Mucosa of rectum (tissue), 2 donors: ENCODE data around the gene USP3.
"Not testable (repeated sequence)": the region's sequence is repeated elsewhere in the genome, so short reads cannot be mapped to it uniquely, and the experiment has no call there.

Source experiments
- H3K27ac ChIP-seq, 2 donors: one replicate each; pipeline ENCODE4 v1.7.0; 2013; ENCODE audit warnings: inconsistent platforms in 2 of 2, low read depth in 2 of 2, low read length in 2 of 2
- H3K27me3 ChIP-seq, 2 donors: one replicate each; pipeline ENCODE4 v1.7.0; 2013; ENCODE audit warnings: low read length in 2 of 2; ENCODE audit not compliant: control insufficient read depth in 2 of 2, insufficient read depth in 2 of 2
- H3K36me3 ChIP-seq, 2 donors: one replicate each; pipeline ENCODE4 v1.7.0; 2013; ENCODE audit warnings: low read length in 2 of 2; ENCODE audit not compliant: control insufficient read depth in 2 of 2, insufficient read depth in 2 of 2
- H3K4me1 ChIP-seq, 2 donors: one replicate each; pipeline ENCODE4 v1.7.0; 2013; ENCODE audit warnings: low read length in 2 of 2, mild to moderate bottlenecking in 1 of 2; ENCODE audit not compliant: control insufficient read depth in 2 of 2, insufficient read depth in 2 of 2
- H3K4me3 ChIP-seq, 2 donors: one replicate each; pipeline ENCODE4 v1.7.0; 2013; ENCODE audit warnings: low read length in 2 of 2
- H3K9ac ChIP-seq, 2 donors: one replicate each; pipeline ENCODE4 v1.7.0; 2013; ENCODE audit warnings: low read length in 2 of 2, low read depth in 1 of 2, mild to moderate bottlenecking in 1 of 2
- H3K9me3 ChIP-seq, 2 donors: one replicate each; pipeline ENCODE4 v1.7.0; 2013; ENCODE audit warnings: low read length in 2 of 2; ENCODE audit not compliant: control insufficient read depth in 2 of 2
- donor health status: healthy.
- donor health status: Normal muscosa, but diverticular disease.

USP3 gene

GRCh38 chr15:63617147-63617546 lies 112.8 kb downstream of the USP3 start:
- H3K36me3 ChIP-seq, result peaks cover 14 to 21% of the 10 kb centered on the region in 2 donors
- H3K4me1 ChIP-seq, H3K9ac ChIP-seq, H3K9me3 ChIP-seq, H3K4me3 ChIP-seq, H3K27me3 ChIP-seq, H3K27ac ChIP-seq: not testable (repeated sequence)

GRCh38 chr15:63617627-63618026 lies 113.2 kb downstream of the USP3 start:
- not testable (repeated sequence) for H3K4me3 ChIP-seq, H3K4me1 ChIP-seq, H3K27me3 ChIP-seq, H3K9me3 ChIP-seq, H3K9ac ChIP-seq, H3K27ac ChIP-seq
- peaks cover 17 to 23% of the 10 kb centered on the region in 2 donors for H3K36me3 ChIP-seq

GRCh38 chr15:63620760-63621159 lies 116.4 kb downstream of the USP3 start:
- not testable (repeated sequence) for H3K27ac ChIP-seq, H3K27me3 ChIP-seq, H3K4me1 ChIP-seq, H3K4me3 ChIP-seq, H3K9ac ChIP-seq, H3K9me3 ChIP-seq
- H3K36me3 ChIP-seq, result peaks cover 32 to 34% of the 10 kb centered on the region in 2 donors

- Histone ChIP-seq H3K4me1 (no peaks in the 10 kb centered on the region), H3K27me3 (no peaks in the 10 kb centered on the region), H3K9ac (no peak overlapping the region), H3K27ac (no peak overlapping the region), H3K36me3 (peaks cover 42% of the 10 kb centered on the region in 2 donors), H3K4me3 (no peak overlapping the region), H3K9me3 (no peaks in the 10 kb centered on the region)
Observed at GRCh38 chr15:63623232-63623969, 119.0 kb downstream of the USP3 start.

GRCh38 chr15:63626955-63627354 lies 122.6 kb downstream of the USP3 start:
- H3K4me1 ChIP-seq, result no peaks in the 10 kb centered on the region
- no peak overlapping the region for H3K4me3 ChIP-seq
- no peaks in the 10 kb centered on the region for H3K9me3 ChIP-seq
- no peak overlapping the region for H3K27ac ChIP-seq
- H3K36me3 ChIP-seq, result peaks cover 60 to 67% of the 10 kb centered on the region in 2 donors
- H3K27me3 ChIP-seq, result no peaks in the 10 kb centered on the region
- H3K9ac ChIP-seq, result no peak overlapping the region

GRCh38 chr15:63628123-63628822 lies 123.9 kb downstream of the USP3 start:
- H3K36me3 ChIP-seq, result peaks cover 62 to 70% of the 10 kb centered on the region in 2 donors
- H3K9ac ChIP-seq, result no peak overlapping the region
- H3K27ac ChIP-seq, result no peak overlapping the region

GRCh38 chr15:63630036-63630751 lies 125.8 kb downstream of the USP3 start:
- no peak overlapping the region for H3K4me3 ChIP-seq
- peaks cover 61 to 67% of the 10 kb centered on the region in 2 donors for H3K36me3 ChIP-seq
- H3K27ac ChIP-seq, result no peak overlapping the region
- H3K9me3 ChIP-seq, result no peaks in the 10 kb centered on the region
- H3K9ac ChIP-seq, result no peak overlapping the region
- no peaks in the 10 kb centered on the region for H3K27me3 ChIP-seq
- no peaks in the 10 kb centered on the region for H3K4me1 ChIP-seq

More at GRCh38 chr15:63628123-63628822, 123.9 kb downstream of the USP3 start:
- no peaks in the 10 kb centered on the region for H3K27me3 ChIP-seq
- H3K4me3 ChIP-seq, result no peak overlapping the region
- no peaks in the 10 kb centered on the region for H3K4me1 ChIP-seq
- no peaks in the 10 kb centered on the region for H3K9me3 ChIP-seq

- H3K9me3 ChIP-seq, result no peaks in the 10 kb centered on the region
- H3K4me1 ChIP-seq, result no peaks in the 10 kb centered on the region
- H3K9ac ChIP-seq, result no peak overlapping the region
- no peak overlapping the region for H3K27ac ChIP-seq
- H3K4me3 ChIP-seq, result no peak overlapping the region
- no peaks in the 10 kb centered on the region for H3K27me3 ChIP-seq
- H3K36me3 ChIP-seq, result peaks cover 68 to 76% of the 10 kb centered on the region in 2 donors
Observed at GRCh38 chr15:63633312-63633711, 128.9 kb downstream of the USP3 start.

- H3K27me3 ChIP-seq, result no peaks in the 10 kb centered on the region
- peaks cover 71 to 80% of the 10 kb centered on the region in 2 donors for H3K36me3 ChIP-seq
- no peak overlapping the region for H3K4me3 ChIP-seq
- H3K27ac ChIP-seq, result no peak overlapping the region
- H3K9me3 ChIP-seq, result no peaks in the 10 kb centered on the region
- H3K4me1 ChIP-seq, result no peaks in the 10 kb centered on the region
- no peak overlapping the region for H3K9ac ChIP-seq
Observed at GRCh38 chr15:63634154-63634553, 129.8 kb downstream of the USP3 start.

- Histone ChIP-seq H3K36me3 (peaks cover 80% of the 10 kb centered on the region in 2 donors), H3K27ac (no peak overlapping the region), H3K4me3 (no peak overlapping the region)
Observed at GRCh38 chr15:63636518-63637061, 132.2 kb downstream of the USP3 start.

More at GRCh38 chr15:63636518-63637061, 132.2 kb downstream of the USP3 start:
- Histone ChIP-seq H3K9me3 (no peaks in the 10 kb centered on the region), H3K4me1 (no peaks in the 10 kb centered on the region), H3K27me3 (no peaks in the 10 kb centered on the region), H3K9ac (no peak overlapping the region)
